GM21367 (cell line): Measurements from ENCODE around the gene OLFM1.
"Not testable (repeated sequence)": the region's sequence is repeated elsewhere in the genome, so short reads cannot be mapped to it uniquely, and the experiment has no call there.

Source experiments
- ATAC-seq: cut with Tn5 transposase; IDR thresholded peaks from one replicate; pipeline ENCODE4 v1.9.1; 2021; ENCODE audit not compliant: unreplicated experiment

The OLFM1 gene

GRCh38 chr9:135056541-135056940 lies 30.9 kb upstream of the OLFM1 start:
- no peak for ATAC-seq

- no peak for ATAC-seq
Measured at GRCh38 chr9:135060461-135061116, 26.9 kb upstream of the OLFM1 start.

- no peak for ATAC-seq
Measured at GRCh38 chr9:135061441-135061840, 26.0 kb upstream of the OLFM1 start.

- no peak for ATAC-seq
Measured at GRCh38 chr9:135062254-135062653, 25.2 kb upstream of the OLFM1 start.

- ATAC-seq: not testable (repeated sequence)
Measured at GRCh38 chr9:135063466-135063865, 24.0 kb upstream of the OLFM1 start.

GRCh38 chr9:135063888-135064287 lies 23.6 kb upstream of the OLFM1 start:
- not testable (repeated sequence) for ATAC-seq

- ATAC-seq: no peak
Measured at GRCh38 chr9:135065151-135065550, 22.3 kb upstream of the OLFM1 start.

GRCh38 chr9:135065804-135066203 lies 21.7 kb upstream of the OLFM1 start:
- no peak for ATAC-seq

GRCh38 chr9:135066291-135066690 lies 21.2 kb upstream of the OLFM1 start:
- no peak for ATAC-seq

GRCh38 chr9:135067096-135067710 lies 20.3 kb upstream of the OLFM1 start:
- ATAC-seq: no peak

- ATAC-seq: no peak
Measured at GRCh38 chr9:135068776-135069415, 18.6 kb upstream of the OLFM1 start.

GRCh38 chr9:135069558-135070197 lies 17.8 kb upstream of the OLFM1 start:
- no peak for ATAC-seq

- no peak for ATAC-seq
Measured at GRCh38 chr9:135070198-135070951, 17.1 kb upstream of the OLFM1 start.

GRCh38 chr9:135070964-135071735 lies 16.3 kb upstream of the OLFM1 start:
- ATAC-seq: no peak

- no peak for ATAC-seq
Measured at GRCh38 chr9:135073081-135073740, 14.3 kb upstream of the OLFM1 start.

GRCh38 chr9:135073741-135074305 lies 13.6 kb upstream of the OLFM1 start:
- ATAC-seq: no peak

- no peak for ATAC-seq
Measured at GRCh38 chr9:135074354-135075233, 12.9 kb upstream of the OLFM1 start.
